Cardiac septum (tissue), 1 donor: ENCODE results near the gene AGBL5. TPM values are rescaled to one million over a fixed set of nuclear protein-coding genes. Genes with fewer than 3 reads are reported as not detected.

Source experiments
- DNase-seq: peaks from one replicate; pipeline ENCODE4 v3.0.0-alpha.2; 2020; ENCODE audit warnings: low spot score
- intact Hi-C: fragments of 100-400 bp; cut with DNase I; formaldehyde crosslinking; loops from one replicate; pipeline ENCODE4 v1.14.0; 2022
- total RNA-seq: library from RNA; stranded (reverse); fragmentation: NEBNext Ultra II Directional; extraction: Animal tissue kit (Norgen Biotek cat#: 25700); gene quantifications from one replicate; pipeline ENCODE4 v1.2.1, GENCODE V29; 2021
- donor health status: DM: no; HTN: no; CAD: no.

The AGBL5 gene
- total RNA-seq, 1 donor from 2014 or later = 11.7 TPM

DNA sequence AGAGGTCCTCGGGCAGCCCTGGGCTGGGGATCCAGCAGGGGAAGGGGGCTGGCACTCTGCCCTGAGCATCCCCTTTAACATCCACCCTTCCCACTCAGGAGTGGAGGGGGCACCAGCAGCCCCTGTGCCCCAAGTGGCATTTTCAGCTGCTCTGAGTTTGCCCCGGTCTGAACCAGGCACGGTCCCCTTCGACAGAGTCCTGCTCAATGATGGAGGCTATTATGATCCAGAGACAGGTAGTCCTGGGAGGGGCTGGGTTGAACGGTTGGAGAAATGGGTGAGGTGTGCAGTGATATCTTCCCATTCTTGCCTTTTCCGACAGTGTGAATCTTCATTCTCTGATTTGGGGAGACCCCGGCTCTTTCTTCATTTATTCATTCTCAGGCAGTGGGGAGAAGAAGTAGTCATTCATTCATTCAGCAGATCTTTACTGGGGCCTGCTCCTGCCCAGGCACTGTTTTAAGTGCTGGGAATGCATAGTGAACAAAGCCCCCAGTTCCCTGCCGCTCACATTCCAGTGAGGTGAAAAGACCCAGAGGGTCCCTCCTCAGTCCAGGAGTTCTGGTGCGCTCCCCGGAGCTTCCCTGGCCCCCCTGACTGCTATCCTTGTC is 33.7 kb downstream of the AGBL5 start:
- DNase-seq = peak; percentile 75
- intact Hi-C loops = loop anchor here (2.0 kb wide), 2 partner anchors 52 to 116 kb away; partner anchors contain the start of gene TMEM214

DNA sequence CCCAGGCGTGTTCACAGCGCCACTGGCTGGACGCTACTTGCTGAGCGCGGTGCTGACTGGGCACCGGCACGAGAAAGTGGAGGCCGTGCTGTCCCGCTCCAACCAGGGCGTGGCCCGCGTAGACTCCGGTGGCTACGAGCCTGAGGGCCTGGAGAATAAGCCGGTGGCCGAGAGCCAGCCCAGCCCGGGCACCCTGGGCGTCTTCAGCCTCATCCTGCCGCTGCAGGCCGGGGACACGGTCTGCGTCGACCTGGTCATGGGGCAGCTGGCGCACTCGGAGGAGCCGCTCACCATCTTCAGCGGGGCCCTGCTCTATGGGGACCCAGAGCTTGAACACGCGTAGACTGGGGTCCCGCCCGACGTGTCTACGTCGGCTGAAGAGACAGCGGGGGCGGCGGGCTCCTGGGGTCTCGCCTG is 34.2 kb downstream of the AGBL5 start:
- intact Hi-C loops = loop anchor here (2.0 kb wide), 3 partner anchors 35 to 117 kb away; partner anchors contain the start of genes AGBL5 and TMEM214
- peak; percentile 91 for DNase-seq

DNA sequence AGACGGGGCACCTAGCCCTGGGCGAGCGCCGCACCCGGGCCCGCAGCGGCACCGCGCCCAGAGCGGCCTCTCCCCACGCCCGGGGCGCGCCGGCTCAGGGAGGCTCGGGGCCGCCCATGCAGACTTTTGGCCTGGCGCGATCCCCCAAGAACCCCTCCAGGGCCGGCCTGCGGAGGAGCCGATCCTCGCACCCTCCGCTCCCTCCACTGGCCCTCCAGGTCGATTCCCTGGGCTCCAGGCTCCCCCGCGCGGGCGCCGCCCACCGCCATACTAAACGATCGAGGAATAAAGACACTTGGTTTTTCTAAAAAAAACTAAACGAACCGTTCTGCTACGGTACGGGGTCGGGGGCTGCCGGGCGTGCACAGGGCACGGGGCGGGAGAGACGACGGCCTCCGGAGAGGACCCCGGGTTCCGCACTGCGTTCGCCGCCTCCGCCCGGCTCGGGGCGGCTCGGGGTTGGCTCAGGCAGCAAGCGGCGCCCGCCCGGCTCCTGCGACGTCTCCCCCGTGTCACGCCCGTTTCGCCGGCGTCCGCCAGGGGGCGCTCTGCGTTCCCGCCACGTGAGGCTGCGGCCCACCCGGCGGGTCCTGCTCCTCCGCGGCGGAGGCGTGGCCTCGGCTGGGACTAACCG is 34.7 kb downstream of the AGBL5 start:
- peak; percentile 98 for DNase-seq
- intact Hi-C loops = loop anchor here (2.0 kb wide), 1 partner anchor 35 kb away; the partner anchor contains the start of gene AGBL5

DNA sequence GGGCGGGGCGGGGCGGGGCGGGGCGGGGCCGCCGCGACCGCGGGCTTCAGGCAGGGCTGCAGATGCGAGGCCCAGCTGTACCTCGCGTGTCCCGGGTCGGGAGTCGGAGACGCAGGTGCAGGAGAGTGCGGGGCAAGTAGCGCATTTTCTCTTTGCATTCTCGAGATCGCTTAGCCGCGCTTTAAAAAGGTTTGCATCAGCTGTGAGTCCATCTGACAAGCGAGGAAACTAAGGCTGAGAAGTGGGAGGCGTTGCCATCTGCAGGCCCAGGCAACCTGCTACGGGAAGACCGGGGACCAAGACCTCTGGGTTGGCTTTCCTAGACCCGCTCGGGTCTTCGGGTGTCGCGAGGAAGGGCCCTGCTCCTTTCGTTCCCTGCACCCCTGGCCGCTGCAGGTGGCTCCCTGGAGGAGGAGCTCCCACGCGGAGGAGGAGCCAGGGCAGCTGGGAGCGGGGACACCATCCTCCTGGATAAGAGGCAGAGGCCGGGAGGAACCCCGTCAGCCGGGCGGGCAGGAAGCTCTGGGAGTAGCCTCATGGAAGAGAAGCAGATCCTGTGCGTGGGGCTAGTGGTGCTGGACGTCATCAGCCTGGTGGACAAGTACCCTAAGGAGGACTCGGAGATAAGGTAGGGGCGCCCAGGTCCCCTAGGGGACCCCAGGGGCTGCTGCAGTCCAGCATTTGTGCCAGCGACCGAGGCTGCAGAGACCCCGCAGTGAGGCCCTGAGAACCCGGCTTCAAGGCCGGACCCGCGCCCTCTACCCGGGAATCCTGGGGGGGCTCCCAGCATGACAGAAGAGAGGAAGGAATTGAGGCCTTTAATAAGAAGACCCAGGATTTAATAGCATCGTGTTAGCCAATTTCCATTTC is 35.5 kb downstream of the AGBL5 start, which contains the start of gene KHK:
Gene KHK (plus strand): TSS at position 49 of the 870 bp plus-strand sequence. CDS start 488 bp downstream, at position 537.
- DNase-seq = no peak
- intact Hi-C loops = loop anchor here (2.0 kb wide), 1 partner anchor 36 kb away; the partner anchor contains the start of gene AGBL5

DNA sequence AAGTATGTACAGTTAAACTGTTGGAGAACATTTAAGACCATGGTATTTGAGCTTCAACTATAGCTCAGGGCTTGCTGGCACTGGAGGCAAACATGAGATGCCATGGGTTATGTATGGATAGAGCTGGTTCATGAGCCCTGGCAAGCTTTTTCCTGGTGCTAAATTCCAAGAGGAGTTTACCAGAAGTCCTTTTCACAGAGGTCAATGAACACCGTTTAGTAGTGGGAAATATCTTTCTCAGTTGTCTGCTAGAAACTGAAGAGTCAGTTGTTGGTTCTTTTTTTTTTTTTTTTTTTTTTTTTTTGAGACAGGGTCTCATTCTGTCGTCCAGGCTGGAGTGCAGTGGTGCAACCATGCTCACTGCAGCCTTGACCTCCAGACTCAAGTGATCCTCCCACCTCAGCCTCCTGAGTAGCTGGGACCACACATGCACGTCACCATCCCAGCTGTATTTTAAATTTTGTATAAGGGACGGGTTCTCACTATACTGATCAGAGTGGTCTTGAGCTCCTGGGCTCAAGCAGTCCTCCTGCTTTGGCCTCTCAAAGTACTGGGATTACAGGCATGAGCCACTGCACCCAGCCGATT is 36.4 kb downstream of the AGBL5 start:
- intact Hi-C loops = loop anchor here (2.0 kb wide), 1 partner anchor 37 kb away; the partner anchor contains the start of gene AGBL5
- no peak for DNase-seq

DNA sequence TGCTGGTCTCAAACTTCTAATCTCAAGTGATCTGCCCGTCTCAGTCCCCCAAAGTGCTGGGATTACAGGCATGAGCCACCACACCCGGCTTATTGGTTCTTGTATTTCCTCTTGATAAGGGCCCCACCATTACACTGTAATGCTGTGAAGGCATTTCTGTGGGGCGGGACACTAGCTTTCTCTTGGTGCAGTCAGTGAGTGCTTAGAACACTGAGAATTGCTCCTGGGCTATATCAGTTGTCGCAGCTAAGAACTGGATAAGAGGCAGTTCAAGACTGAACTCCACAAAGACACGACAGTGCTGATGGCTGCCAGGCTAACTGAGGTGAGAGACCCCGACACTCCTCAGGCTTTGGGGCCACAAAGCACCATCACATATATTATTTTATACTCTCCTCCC is 37.2 kb downstream of the AGBL5 start:
- DNase-seq = no peak
- intact Hi-C loops = no loop called here

DNA sequence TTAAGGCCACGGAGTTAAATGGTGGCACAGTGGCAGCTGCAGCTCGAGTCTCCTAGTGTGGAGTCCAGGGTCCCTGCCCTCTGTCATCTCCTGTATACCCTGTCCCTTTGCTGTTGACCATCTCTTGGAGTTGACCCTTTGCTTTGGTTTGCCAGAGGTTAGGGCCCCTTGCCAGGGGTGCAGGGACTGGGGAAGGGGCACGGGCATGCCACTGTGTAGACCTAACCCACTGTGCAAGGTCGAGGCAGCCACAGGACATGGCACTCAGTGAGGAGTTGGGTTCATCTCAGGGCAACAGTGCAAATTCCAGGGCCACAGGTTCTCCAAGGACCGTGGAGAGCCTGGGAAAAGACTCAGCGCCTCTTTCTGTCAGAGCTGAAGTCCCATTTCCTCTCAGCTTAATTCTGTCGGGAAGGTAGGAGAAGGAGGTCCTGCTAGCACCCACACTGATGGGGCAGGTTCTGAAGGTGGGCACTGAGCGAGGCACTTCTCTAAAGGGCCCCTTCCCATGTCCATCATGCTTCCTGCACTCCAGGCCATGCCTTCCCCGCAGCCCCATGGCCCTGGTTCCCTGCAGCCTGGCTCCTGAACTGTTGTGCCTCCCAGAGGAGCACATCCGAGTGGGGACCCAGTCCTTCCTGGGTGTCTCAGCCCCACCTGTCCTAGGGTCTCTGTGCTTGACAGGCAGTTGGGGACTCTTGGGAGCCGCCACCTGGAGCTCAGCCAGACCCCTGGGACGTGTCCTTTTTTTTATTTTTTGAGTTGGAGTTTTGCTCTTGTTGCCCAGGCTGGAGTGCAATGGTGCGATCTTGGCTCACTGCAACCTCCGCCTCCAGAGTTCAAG is 37.9 kb downstream of the AGBL5 start:
- intact Hi-C loops = no loop called here
- no peak for DNase-seq

DNA sequence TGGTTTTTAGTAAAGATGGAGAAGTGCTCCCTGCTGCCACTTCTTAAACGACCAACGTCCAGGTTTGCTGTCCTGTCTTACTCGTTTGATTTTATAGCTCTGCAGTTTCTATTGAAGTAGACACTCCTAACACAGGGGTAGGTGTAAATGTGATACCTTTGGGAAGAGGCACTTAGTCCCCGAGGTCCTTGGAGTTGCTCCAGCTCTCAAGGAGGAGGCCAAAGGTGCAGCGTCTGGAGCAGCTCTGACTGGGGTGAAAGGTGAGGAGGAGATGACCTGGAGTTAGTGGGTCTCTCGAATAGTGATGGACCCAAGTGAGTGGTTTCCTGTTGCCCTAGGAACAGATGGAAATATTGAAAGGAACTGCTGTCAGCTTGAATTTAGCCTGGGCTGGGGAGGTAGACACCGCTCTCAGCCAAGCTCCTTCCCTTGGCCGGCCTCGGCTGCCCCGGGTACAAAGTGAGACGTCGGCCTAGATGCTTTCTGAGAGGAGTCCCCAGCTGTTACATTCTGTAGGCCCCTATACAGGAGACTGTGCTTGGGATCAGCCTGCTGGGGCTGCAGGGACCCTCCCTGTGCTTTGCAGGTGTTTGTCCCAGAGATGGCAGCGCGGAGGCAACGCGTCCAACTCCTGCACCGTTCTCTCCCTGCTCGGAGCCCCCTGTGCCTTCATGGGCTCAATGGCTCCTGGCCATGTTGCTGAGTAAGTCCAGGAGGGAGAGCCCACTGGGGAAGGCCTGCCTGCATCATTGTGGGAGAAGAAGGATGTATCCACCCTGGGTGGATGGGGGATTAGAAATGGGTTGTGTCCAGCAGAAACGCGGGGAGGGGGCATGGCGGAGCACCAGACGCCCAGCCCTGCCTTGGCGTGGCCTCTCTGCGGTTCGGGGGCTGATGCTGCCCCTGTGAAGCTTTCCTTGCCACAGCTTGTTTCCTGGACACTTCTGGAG is 40.6 kb downstream of the AGBL5 start:
- no peak for DNase-seq
- intact Hi-C loops = no loop called here

DNA sequence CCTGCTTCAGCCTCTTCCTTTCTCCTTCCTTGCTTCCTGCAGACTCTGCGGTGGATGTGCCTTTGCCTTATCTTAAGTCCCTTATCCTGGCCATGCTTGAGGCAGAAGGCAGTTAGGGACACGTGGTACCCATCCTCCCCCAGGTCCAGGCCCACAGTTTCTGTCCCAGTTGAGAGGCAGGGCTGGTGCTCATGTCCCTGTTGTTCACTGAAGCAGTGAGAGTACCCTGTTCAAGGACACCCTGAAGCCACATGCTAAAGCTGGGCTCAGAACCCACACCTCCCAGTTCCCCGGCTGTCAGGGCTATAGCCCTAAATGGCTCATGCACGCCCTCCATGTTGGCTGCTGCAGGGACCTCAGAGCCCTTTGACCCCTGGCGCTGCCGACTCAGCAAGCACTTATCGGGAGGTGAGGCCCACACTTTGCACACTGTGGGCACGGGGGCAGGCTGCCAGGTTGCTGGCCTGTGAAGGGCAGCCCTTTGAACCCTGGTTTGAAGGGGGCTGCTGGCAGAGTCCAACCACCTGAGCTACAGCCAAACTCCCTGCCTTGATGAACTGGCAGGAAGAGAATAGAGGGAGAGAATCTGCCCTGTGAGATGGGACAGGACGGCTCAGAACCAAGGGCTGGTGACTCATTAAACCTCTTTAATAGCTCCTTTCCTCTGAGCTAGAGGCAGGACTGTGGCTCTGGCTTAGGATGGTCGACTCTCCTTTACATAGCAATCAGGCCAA is 41.4 kb downstream of the AGBL5 start:
- DNase-seq = no peak
- intact Hi-C loops = no loop called here

DNA sequence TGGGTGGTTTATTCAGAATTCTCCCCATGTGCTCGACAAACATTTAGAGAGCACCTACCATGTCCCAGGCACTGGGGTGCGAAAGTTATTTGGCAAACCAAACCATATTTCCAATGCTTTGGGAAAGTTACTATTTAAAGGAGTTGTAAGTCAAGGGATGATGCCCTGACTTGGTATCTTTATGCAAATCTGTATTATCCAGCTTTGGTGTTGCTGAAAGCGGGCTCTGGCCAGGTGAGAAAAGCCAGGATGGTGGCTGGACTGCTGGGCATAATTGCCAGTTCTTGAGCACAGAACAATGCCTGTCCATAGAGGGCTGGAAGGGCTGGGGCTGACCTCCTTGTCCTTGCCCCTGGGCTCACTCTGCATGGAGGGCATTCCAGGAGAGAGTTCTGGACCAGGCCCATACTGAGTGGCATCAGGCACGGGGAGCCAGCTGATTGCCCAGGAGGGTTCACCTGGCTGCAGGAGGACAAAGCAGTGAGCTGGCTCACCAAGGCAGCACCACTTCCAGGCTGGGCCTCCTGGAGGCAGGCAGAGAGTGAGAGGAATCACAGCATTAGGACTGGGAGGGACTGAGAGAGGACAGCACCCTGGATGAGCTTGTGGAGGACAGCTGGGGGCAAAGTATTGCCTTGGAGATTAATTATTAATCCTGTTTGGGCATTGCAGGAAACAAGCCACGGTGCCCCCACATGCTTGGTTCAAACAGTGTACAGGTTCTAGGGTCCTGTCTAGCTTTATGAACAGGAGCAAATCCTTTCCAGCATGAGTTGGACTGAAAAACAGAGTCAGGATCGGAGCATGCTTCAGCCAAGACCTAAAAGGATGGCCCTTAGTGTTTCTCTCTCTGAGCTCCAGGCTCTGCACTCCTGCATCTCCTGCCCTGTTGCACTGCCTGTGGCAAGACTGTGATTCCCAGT is 42.2 kb downstream of the AGBL5 start:
- intact Hi-C loops = no loop called here
- DNase-seq = no peak

DNA sequence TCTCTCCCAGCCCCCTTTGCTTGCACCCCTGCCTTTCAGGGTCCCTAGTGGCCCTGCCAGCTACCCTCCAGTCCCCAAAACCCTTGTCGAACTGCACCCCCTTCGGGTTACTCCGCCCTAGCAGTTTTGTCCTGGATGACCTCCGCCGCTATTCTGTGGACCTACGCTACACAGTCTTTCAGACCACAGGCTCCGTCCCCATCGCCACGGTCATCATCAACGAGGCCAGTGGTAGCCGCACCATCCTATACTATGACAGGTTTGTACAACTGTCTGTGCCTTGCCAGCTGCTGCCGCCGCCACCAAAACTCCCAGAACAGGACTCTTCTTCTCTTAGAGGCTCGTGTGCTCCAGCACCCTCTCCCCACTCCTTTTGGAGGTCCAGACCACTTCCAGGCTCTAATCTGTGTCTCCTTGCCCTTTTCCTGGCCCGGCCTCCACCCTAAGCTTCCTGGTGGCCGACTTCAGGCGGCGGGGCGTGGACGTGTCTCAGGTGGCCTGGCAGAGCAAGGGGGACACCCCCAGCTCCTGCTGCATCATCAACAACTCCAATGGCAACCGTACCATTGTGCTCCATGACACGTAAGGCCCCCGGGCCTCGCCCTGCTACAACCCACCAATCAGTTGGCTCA is 43.0 kb downstream of the AGBL5 start:
- intact Hi-C loops = no loop called here
- DNase-seq = no peak

DNA sequence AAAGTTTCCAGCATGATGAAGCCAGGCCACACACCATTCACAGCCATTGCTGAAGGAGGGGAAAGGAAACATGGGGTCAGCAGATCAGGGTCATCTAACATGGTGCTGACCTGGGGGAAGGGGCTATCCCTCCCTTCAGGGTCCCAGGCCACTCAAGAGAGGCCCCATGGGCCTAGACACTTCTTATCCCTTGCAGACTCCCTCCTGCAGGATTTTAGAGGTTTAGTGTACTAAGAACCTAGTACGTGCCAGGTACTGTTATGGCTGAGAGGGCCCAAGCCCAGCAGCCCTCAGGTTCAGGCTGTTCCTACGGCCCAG is 43.9 kb downstream of the AGBL5 start:
- intact Hi-C loops = loop anchor here (5.0 kb wide), 3 partner anchors 117 to 207 kb away; partner anchors contain the start of genes ATRAID, SLC5A6 and TRIM54
- DNase-seq = no peak

DNA sequence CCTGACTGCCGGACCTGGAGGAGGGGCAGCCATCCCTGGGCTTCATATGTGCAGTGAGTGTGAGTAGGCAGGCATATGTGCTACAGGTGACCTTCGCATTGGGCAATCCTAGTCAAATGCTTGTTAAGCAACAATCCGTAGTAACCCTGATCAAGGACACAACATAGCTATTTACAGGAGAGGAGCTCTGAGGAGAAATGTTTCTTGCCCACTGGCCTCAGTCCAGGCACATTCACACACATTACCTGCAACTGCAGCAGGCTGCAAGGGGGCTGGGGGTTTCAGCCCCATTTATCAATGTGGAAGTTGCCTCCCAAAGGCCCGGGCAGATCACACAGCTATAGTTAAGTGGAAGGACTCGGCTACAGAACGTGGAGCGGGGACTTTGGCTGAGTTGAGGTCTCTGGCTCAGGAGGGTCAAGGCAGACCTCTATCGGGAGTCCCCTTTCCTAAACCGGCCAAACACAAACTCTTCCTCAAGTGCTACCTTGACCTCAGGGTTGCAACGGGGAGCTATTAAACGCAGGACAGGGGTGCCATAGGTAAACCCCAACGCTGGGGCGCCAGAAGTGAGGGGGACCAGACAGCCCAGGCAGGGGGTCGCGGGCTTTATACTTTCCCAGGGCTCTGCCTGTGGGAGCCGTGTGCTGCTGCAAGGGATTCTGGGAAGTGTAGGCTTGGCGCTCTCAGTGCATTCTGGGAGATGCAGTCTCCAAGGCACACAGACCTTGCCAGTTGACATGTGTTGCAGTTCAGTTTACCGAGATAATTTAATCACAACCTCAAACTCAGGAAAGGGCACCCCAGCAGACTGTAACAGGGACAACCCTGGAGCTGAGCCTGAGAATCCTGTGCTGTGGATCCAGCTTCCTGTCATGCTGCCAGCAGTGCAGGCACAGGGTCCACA is 44.5 kb downstream of the AGBL5 start:
- intact Hi-C loops = loop anchor here (5.0 kb wide), 3 partner anchors 116 to 206 kb away; partner anchors contain the start of genes ATRAID, SLC5A6 and TRIM54
- DNase-seq = no peak

DNA sequence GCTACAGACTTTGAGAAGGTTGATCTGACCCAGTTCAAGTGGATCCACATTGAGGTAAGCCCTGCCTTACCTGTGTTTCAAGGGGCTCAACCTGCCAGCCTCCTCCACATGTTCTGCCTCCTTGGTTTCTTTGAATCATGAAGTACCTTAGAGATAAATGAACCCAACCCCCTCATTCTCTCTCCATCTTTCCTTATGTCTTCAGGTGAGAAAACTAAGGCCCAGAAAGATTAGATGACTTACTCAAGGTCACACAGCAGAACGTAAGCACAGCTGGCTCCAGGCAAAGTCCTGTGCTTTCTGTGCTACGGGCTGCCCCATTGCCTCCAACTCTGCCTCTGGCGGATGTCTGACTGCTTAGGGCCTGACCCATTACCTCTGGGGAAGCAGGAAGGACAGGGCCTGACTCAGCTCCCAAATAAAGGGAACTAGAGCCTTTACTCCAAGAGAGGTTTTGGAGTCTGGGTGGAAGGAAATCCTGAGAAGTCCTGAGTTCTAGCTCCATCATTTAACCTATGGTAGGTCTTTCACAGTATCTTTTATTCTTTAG is 45.4 kb downstream of the AGBL5 start:
- intact Hi-C loops = loop anchor here (5.0 kb wide), 3 partner anchors 115 to 205 kb away; partner anchors contain the start of genes ATRAID, SLC5A6 and TRIM54
- DNase-seq = no peak
